K562 (cell line): Measurements from ENCODE around the gene TMEM30A. TPM values are rescaled to one million over a fixed set of nuclear protein-coding genes. Genes with fewer than 3 reads are reported as not detected.

Experiments used
- ATAC-seq: fragments of 200-7000 bp; cut with Tn5 transposase; 3 replicates; pipeline ENCODE4 v1.9.1; 2020; ENCODE audit warnings: moderate library complexity
- BruUV-seq: library from RNA; stranded (reverse); fragments of 400-500 nt; replicated peaks from 2 replicates; lab custom pipeline; 2021; lab: Mats Ljungman, UMichigan
- CTCF ChIA-PET: fragments of 300-600 bp; formaldehyde crosslinking; extraction: SDS; loops from one replicate; lab custom pipeline; 2021; ENCODE audit warnings: low intra/inter-chr PET ratio; lab: Yijun Ruan, JAX
- POLR2A ChIA-PET: fragments of 300-600, 350-650 bp; sonication (Branson Sonifier 250); formaldehyde crosslinking; extraction: SDS; loops from one replicate; lab custom pipeline; 2021; ENCODE audit warnings: antibody characterized with exemption, inconsistent platforms; lab: Yijun Ruan, JAX
- DNase-seq, 4 experiments: peaks; one replicate each; pipeline versions ENCODE4 v3.0.0 to v3.0.0-alpha.2; 2011 to 2018; ENCODE audit warnings: low spot score in 3 of 4, mixed read lengths in 3 of 4; ENCODE audit errors: extremely low read depth in 1 of 4
- FAIRE-seq: peaks from 2 replicates; lab custom pipeline; 2011; peaks lifted over from hg19 to GRCh38; lab: Jason Lieb, UNC
- H2AFZ ChIP-seq: 2 replicates; pipeline ENCODE4 v1.6.0; 2011; ENCODE audit warnings: low read depth, low read length, control low read depth, inconsistent platforms
- H3K27ac ChIP-seq: fragments of 200-600 bp; 3 replicates; pipeline ENCODE4 v1.8.0; 2011; ENCODE audit warnings: low read depth, mild to moderate bottlenecking, control low read depth, inconsistent platforms, low read length, moderate library complexity, mixed read lengths; ENCODE audit errors: extremely low read depth
- H3K27me3 ChIP-seq, 2 experiments: fragments of 300-600 bp in 1 of 2; 2 replicates in 1 of 2; 3 replicates in 1 of 2; pipeline versions ENCODE4 v1.6.0 to v1.8.0; 2011; ENCODE audit warnings: inconsistent platforms in 2 of 2, low read length in 2 of 2, mild to moderate bottlenecking in 1 of 2, mixed read lengths in 1 of 2, moderate library complexity in 1 of 2; ENCODE audit not compliant: control insufficient read depth in 2 of 2, insufficient read depth in 2 of 2
- H3K36me3 ChIP-seq: fragments of 300-600 bp; 3 replicates; pipeline ENCODE4 v1.8.0; 2011; ENCODE audit warnings: mild to moderate bottlenecking, low read length, inconsistent platforms; ENCODE audit not compliant: control insufficient read depth, insufficient read depth
- H3K4me1 ChIP-seq, 2 experiments: fragments of 200-600 bp in 1 of 2; replicated peaks in 1 of 2; 2 replicates in 1 of 2; 3 replicates in 1 of 2; pipeline versions ENCODE4 v1.5.1 to v1.8.0; 2011; ENCODE audit warnings: inconsistent platforms in 2 of 2, low read length in 2 of 2, mild to moderate bottlenecking in 1 of 2, mixed read lengths in 1 of 2, moderate library complexity in 1 of 2; ENCODE audit not compliant: control insufficient read depth in 2 of 2, insufficient read depth in 2 of 2
- H3K4me2 ChIP-seq: 2 replicates; pipeline ENCODE4 v1.6.1; 2011; ENCODE audit warnings: low read length, control low read depth, inconsistent platforms, mixed read lengths; ENCODE audit not compliant: insufficient read depth
- H3K4me3 ChIP-seq: fragments of 200-600 bp; sonication (generic), shearing (Covaris generic); 2 replicates; pipeline ENCODE4 v1.5.1; 2016; ENCODE audit warnings: control low read depth, inconsistent platforms
- H3K79me2 ChIP-seq: fragments of 200-600 bp; 3 replicates; pipeline ENCODE4 v1.8.0; 2011; ENCODE audit warnings: low read length, inconsistent platforms; ENCODE audit not compliant: control insufficient read depth, insufficient read depth
- H3K9ac ChIP-seq, 2 experiments: 2 replicates each; pipeline versions ENCODE4 v1.6.0 to v1.6.1; 2011; ENCODE audit warnings: low read depth in 2 of 2, low read length in 2 of 2, control low read depth in 1 of 2, inconsistent platforms in 1 of 2, mild to moderate bottlenecking in 1 of 2, mixed read lengths in 1 of 2; ENCODE audit not compliant: insufficient read depth in 1 of 2
- H3K9me1 ChIP-seq: one replicate; pipeline ENCODE4 v1.6.0; 2011; ENCODE audit warnings: inconsistent platforms, mild to moderate bottlenecking, low read length, moderate library complexity; ENCODE audit not compliant: control insufficient read depth, insufficient read depth
- H3K9me3 ChIP-seq: replicated peaks from 2 replicates; pipeline ENCODE4 v1.5.1; 2011; ENCODE audit warnings: low read depth, low read length, inconsistent platforms; ENCODE audit not compliant: control insufficient read depth, insufficient read depth
- H4K20me1 ChIP-seq: replicated peaks from 2 replicates; pipeline ENCODE4 v1.6.1; 2011; ENCODE audit warnings: low read length, inconsistent platforms, mixed read lengths; ENCODE audit not compliant: control insufficient read depth, insufficient read depth
- TBL1XR1 ChIP-seq, 2 experiments: IDR thresholded peaks; 2 replicates each; pipeline ENCODE4 v1.6.1; 2012; ENCODE audit warnings: improper control_type of control experiment in 2 of 2, low read length in 2 of 2, mild to moderate bottlenecking in 1 of 2
- TCFL5 ChIP-seq: fragments of 250-450 bp; sonication (Bioruptor Pico); conservative IDR thresholded peaks from 2 replicates; pipeline ENCODE4 v1.6.1; 2021; ENCODE audit warnings: mild to moderate bottlenecking, moderate library complexity, matching md5 sums
- WGBS: fragments of 100-300 bp; shearing (Covaris generic); methylation state at CpG from one replicate; pipeline ENCODE4 v1.1.6; 2016; ENCODE audit warnings: low coverage, mixed read lengths; ENCODE audit not compliant: insufficient coverage; ENCODE audit errors: missing lambda C conversion rate; 5-methylcytosine and 5-hydroxymethylcytosine counted together
- in situ Hi-C: fragments of 300-500 bp; cut with MboI; formaldehyde crosslinking; loops from 4 replicates; pipeline ENCODE4 v1.15.0; 2018; ENCODE audit warnings: inconsistent platforms, mixed read lengths
- intact Hi-C: fragments of 100-400 bp; cut with micrococcal nuclease; formaldehyde crosslinking; loops from 2 replicates; pipeline ENCODE4 v1.14.2; 2022
- polyA plus RNA-seq, 8 experiments: library from polyadenylated mRNA; depleted of rRNA in 4 of 8; stranded (reverse) in 5 of 8; unstranded in 3 of 8; fragments of >200 nt; fragmentation: Nextera tagmentation in 2 of 8; fragmentation: Illumina TruSeq in 1 of 8; extraction: Ambion mirVana in 2 of 8; extraction: Trizol in 1 of 8; gene quantifications; 2 replicates each; pipeline versions ENCODE4 v1.2.1 to v1.2.3, GENCODE V29; 2011 to 2014; ENCODE audit warnings: inconsistent platforms in 1 of 8, missing spikeins in 1 of 8
- total RNA-seq, 7 experiments: library from RNA; depleted of rRNA in 6 of 7; stranded (reverse); fragments of >200 nt in 6 of 7; fragmentation: Illumina TruSeq in 2 of 7; extraction: Trizol in 2 of 7; gene quantifications; 2 replicates each; pipeline versions ENCODE4 v1.2.1 to v1.2.3, GENCODE V29; 2011 to 2021; ENCODE audit warnings: low replicate concordance in 1 of 7

Gene TMEM30A
- total and polyA plus RNA-seq, 9 of the 15 experiments (the other 6 are each of a cell fraction or from before 2014, with no cell fraction given), result 6.5 to 31.2 (median 16.3) TPM

- DNase-seq (no peak), FAIRE-seq (no peak), ATAC-seq (no peak)
- in situ Hi-C loops (no loop called here), intact Hi-C loops (loop anchor here (5.0 kb wide), 1 partner anchor 1403 kb away; no protein-coding TSS in a partner anchor)
- H3K4me1 ChIP-seq, result peaks cover 0 to 16% of the 10 kb centered on the region in 2 experiments; a peak in 1 of 5 replicates
- no peaks in the 10 kb centered on the region for H3K79me2 ChIP-seq
- no peak overlapping the region for H2AFZ ChIP-seq
- no peaks in the 10 kb centered on the region for H3K9me3 ChIP-seq
- H3K27me3 ChIP-seq, result peaks cover 26 to 58% of the 10 kb centered on the region in 2 experiments; a peak in 4 of 5 replicates
- no peak for TF ChIP-seq TBL1XR1 (IDR thresholded peaks at IDR 0.05; ENCODE audit: low read length in 2 of 2)
- no peak for TF ChIP-seq TCFL5
- H3K36me3 ChIP-seq, result no peaks in the 10 kb centered on the region
- ChIA-PET POLR2A (no interaction called here), CTCF (interaction anchor here (0.9 to 1.2 kb wide), 2 partner anchors 1466 to 1689 kb away, joined by 3 to 5 read pairs; no protein-coding TSS in a partner anchor)
- H4K20me1 ChIP-seq, result 0 out of 2 replicates have a peak, but pooled peaks cover 4% of the 10 kb centered on the region
- no peak overlapping the region for H3K9ac ChIP-seq
- 21% methylated on average over 44 of the region's 47 CpGs for WGBS
- H3K4me2 ChIP-seq, result no peak overlapping the region
- H3K27ac ChIP-seq, result no peak overlapping the region
- H3K9me1 ChIP-seq, result no peaks in the 10 kb centered on the region
- H3K4me3 ChIP-seq, result no peak overlapping the region
- no TSS peak for BruUV-seq
These were observed 79.4 kb downstream of the TMEM30A start for GRCh38 chr6:75204959-75205775.
